ENCODE measurements around the gene ZNF212. TPM values are rescaled to one million over a fixed set of nuclear protein-coding genes. Genes with fewer than 3 reads are reported as not detected.

ZNF212 gene
- total RNA-seq, 1 experiment from 2014 or later, result 6.6 TPM

DNA sequence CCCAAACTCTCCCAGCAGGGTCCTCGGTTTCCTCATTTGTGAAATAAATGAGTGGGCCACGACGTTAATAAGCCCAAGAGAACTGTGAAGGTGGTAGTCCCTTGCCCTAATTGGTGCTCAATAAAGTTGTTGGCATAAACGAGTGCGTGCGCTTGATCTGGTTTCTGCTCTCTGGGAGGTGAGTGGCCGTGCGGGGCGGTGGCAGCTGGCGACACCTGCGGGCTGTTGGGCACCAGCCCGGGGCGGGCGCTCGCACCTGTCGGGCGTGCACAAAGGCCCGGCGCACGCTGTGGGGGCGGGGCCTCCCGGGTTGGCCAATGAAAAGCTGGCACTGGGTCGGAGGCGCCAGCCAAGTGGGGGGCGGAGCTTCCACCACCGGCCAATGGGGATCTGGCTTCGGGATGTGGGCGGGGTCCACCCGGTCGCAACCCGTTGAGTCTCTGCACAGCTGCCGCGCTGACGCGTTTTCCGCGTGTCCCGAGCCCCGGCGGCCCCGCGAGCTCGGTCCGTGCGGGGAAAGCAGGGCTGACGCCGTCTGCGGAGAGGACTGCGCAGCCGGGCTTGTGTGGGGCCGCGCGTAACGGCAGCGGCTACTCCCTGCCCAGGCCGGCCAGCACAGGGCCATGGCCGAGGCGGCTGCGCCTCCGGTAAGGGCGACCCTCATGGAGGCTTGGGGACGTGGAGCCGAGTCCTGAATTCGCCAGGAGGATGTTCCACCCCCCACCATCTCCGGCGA is 45.6 kb downstream of the ZNF212 start:
- DNase-seq (ENCODE audit: low read depth), result peak; percentile 86

DNA sequence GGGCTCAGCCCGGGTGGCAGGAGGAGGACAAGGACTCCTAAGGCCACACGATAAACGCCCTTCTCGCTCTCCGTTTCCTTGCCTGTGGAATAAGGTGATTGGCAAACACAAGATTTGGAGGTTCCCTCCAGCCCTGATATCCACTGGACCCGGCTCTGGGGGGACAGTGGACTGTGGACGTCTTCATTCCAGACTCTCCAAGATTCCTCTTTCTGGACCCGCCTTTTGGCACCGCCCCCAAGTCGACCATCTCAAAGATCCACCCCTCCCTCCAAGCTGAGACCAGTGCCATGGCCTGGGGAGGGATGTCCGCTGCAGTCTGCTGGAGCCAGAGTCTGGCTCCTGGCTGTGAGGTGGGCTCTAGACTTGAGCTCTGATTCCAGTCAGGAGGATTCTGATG is 46.2 kb downstream of the ZNF212 start:
- DNase-seq (ENCODE audit: low read depth), result peak; percentile 27

DNA sequence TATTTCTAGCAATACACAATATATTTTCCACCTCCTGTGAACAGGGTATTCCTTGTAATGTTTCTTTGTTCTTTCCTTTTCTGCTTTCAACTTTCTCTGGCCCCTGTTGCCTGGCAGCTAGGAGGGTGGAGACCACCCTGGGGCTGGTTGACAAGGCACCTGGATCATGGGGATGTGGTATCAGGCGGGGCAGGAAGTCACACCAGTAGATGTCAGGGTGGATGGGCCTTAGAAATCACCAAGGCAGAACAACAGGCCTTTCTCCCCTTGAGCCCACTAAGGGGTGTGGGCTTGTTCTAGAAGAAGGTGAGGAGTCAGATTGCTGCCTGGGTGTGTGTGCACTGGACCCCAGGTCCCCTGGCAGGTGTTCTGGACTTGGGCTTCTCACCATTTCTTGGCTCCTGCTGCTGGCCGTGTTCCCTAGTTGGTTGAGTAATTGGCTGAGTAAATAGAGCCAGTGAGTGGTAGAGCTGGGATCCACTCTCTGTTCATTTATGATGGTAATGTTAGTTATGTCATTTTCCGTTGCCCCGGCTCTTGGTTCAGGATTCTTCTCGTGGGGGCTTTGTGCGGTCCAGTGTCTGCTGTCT is 47.5 kb downstream of the ZNF212 start:
- DNase-seq (ENCODE audit: low read depth), result no peak

DNA sequence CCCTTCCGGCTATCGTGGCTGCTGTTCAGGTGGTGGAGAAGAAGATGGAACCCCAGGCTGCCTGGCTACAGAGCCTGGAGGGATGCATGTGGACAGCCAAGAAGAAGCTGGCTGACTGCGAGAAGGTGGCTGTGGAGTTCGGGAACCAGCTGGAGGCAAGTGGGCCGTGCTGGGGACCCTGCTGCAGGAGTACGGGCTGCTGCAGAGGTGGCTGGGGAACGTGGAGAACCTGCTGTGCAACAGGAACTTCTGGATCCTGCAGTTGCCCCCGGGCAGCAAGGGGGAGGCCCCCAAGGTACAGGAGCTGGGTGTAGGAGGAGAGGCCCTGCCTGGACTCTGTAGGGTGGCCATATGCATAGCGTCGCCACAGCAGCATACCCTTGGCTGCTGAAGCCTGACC is 48.2 kb downstream of the ZNF212 start:
- DNase-seq (ENCODE audit: low read depth), result no peak

DNA sequence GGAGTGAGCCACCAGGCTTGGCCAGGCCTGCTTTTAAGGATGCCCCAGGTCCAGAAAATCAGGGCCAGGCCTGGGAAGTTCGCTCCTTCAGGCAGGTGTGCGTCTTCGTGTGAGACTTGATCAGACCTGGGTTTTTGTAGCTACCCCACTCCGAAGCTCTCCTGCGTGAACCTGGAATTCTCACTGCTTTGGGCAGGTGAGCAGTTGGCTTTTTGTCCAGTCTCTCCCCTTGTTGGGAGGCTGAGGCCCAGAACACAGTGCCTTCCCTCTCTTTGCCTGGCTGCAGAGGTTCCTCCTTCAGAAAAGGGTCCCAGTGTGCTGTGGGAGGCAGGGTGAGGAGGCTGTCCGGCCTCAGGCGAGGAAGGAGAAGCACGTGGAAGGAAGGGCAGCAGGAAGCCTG is 49.8 kb downstream of the ZNF212 start:
- no peak for DNase-seq (ENCODE audit: low read depth)

DNA sequence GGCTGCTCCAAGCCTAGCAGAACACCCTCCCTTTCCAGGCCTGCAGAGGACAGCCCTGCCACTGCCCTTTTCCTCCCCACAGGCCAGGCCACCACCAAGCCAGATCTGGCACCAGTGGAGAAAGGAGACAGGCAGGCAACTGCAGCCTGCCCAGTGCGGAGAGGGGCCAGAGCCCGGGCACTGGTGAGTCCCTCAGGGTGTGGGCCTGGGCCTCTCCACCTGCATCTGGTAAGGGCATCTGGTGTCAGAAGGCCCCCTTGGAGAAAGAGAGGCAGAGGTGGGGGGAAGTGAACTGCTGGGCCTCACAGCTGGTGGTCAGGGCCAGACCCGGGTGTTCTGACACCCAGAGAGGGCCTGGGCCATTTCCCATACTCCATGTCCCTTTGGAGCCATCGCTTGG is 50.4 kb downstream of the ZNF212 start:
- no peak for DNase-seq (ENCODE audit: low read depth)

DNA sequence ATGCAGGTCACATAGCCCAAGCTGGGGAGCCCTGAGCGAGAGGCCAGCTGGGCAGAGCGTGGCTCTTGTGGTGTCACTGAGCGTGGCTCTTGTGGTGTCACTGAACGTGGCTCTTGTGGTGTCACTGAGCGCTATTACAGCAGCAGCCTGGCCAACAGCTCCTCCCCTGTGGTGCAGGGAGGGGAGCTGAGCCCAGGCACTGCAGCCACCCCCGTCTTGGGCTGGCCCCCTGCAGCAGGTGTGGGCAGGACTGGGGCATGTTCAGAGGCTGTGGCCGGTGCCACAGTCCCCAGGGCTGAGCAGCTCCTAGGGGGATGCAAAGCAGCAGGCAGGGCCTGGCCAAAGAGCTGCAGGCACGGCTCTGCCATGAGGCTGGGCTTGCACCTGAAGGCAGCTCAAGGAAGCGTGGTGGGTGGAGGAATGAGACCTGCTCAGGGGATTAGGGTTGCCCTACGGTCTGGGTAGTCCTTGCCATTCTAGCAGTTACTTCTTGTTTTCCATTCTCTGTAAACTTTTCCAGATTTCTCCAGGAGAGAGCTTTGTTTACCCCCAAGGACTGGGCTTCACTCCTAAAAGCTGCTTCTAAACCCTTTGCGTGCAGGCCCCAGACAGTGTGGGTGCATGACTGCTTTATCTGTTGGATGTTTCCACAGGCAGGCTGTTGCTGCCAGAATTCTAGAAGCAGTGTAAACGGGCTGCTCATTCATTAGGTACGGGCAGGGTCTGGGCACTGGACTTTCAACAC is 51.8 kb downstream of the ZNF212 start:
- DNase-seq (ENCODE audit: low read depth), result no peak

DNA sequence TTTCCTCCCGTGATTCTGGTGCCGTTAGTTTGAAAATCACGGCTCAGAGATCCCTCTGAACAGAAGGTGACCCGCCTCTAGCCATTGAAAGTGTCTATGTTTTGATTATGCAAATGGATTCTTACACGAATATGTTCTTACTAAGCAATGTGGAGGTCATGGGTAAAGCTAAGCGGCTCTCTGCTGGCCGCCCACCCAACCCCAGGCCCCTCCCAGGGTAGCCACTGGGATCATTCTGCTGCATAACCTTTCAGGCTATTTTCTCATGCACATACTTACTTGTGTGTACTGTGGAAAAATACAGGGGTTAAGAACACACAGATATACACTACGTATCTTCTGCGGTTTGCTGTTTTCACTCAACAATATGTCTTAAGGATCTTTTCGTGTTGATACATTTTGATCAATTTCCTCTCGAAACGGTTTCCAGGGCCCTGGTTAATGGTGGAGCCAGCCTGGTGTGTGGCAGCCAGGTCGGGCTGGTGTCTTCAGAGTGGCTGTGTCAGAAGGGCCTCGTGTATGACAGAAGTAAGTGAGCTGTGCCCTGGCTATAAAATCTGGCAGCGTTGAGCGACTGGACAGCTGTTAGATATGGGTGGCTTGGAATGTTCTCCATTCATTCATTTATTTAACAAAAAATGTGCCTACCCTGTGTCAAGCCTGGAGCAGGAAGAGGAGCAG is 52.5 kb downstream of the ZNF212 start:
- DNase-seq (ENCODE audit: low read depth), result peak; percentile 30

DNA sequence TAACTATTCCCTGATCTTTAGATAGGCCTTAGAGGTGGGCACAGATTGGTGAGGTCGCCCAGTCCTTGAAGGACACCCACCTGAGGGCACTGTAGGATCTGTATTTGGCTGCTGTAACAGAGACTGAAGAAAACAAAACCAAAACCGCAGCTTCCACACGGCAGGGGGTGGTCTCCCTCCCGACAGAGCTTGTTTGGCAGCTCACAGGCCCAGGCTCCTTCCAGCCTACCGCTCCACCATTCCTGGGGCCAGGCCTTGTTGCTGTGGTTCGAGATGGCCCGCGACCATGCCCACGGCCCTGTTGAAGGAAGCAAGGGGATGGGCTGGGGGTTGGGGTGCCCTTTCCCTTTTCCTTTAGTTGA is 53.0 kb downstream of the ZNF212 start:
- peak; percentile 12 for DNase-seq (ENCODE audit: low read depth)

DNA sequence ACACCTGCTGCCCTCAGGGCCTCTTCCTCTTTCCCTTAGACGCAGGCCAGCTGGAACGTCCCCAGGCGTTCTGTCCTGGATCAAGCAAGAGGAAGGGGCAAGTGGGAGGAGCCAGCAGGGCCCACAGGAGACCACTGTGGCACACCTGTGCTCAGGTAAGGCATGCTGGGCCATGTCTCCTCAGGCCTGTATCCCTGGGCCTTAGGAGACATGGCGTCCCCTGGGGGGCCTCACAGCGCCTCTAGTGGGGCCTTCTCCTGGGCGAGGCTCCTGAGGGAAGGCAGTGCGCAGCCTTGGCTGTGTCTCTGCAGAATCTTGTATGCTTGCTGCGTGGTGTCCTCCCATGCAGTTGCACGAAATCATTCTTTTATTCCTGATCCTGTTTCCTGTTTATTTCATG is 53.9 kb downstream of the ZNF212 start:
- DNase-seq (ENCODE audit: low read depth), result no peak

DNA sequence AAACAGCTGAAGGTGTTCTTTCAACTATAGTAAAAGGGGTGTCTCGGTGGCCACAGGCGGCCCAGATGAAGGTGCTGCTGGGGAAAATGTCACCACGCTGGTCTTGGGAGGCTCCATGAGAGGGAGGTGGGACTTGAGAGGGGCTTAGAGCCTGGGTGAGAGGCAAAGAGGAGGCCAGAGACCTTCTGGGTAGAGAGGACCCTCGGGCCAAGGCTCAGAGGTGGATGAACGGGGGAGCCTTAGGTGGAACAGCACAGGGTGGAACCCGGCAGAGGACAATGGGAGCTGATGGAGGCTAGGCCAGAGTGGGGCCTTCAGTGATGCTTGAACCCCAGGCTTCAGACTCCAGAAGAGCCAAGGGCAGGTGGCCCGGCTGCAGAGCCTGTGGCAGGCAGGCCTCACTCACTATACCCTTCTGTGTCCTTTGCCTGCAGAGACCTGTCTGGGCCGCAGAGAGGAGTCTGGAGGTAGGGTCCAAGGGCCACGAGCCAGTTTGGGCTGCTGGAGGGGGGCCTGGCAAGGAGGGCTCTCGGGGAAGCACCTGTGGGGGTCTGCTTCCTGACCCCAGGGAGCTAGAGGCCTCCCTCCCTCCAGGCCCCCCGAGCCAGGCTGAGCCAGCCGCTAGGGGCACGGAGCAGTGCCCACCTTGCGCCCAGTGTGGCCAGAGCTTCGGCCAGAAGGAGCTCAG is 54.6 kb downstream of the ZNF212 start:
- no peak for DNase-seq (ENCODE audit: low read depth)

DNA sequence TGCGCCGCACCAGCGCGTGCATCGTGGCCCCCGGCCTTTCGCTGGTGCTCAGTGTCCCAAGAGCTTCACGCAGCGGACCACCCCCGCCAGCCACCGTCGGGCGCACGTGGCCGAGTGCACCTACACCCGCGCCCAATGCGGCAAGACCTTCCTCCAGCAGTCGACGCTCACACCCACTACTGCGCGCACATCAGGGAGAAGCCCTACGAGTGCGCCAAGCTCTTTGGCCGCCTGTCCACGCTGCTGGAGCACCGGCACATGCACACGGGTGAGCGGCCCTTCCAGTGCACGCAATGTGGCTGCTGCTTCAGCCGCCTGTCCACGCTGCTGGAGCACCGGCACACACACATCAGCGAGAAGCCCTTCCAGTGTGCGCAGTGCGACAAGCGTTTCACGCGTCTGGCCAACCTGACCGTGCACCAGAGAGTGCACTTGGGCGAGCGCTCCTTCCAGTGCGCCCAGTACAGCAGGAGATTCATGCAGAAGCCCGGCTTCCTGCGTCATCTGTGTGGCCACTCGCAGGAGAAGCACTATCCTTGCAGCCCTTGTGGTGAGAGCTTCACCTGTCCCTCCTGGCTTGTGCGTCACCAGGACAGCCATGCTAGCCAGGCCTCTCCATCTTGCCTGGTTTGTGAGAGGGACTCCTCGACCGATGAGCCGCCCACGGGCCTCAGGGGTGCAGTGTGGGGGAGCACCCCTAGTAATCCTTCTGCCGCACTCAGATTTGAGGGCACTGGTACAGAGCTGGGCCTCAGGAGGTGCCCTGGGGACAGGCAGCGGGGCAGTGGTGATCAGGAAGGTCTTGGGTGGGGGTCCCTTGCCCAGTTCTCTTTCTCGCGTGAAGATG is 55.4 kb downstream of the ZNF212 start:
- DNase-seq (ENCODE audit: low read depth), result no peak

DNA sequence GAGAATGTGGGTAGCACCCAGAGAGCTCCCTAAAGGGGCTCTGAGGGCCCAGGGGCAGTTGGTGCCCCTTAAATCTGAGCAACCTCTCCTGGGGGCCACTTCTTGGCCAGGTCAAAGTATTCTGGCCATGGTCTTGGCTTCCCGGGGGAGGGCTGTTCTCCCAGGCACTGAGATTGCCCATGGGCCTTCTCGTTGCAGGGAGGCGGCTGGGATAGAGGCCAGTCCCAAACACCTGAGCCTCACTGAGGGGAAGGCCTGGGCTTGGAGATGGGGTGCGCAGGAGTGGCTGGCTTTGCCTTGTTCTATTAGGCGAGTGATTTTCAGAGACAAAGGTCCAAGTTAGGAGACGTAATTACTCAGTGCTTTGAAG is 56.0 kb downstream of the ZNF212 start:
- DNase-seq (ENCODE audit: low read depth), result no peak

DNA sequence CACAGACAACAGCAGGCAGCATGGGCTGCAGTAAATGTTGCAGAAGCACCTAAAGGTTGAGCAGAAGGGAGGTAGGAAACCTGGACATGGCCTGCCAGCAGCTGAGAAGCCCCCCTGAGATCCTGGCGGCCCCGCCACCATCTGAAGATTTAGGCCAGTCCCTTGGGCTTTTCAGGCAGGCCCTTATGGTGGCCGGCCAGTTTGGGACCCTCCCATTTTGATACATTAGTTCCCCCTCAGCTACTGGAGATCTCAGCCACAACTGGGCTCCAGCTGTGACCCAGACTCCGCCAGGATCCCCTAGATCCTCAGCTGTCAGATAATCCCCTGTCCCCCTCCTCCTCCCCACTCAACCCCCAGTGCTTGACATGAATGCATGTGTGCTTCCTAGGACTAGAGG is 56.9 kb downstream of the ZNF212 start:
- no peak for DNase-seq (ENCODE audit: low read depth)

DNA sequence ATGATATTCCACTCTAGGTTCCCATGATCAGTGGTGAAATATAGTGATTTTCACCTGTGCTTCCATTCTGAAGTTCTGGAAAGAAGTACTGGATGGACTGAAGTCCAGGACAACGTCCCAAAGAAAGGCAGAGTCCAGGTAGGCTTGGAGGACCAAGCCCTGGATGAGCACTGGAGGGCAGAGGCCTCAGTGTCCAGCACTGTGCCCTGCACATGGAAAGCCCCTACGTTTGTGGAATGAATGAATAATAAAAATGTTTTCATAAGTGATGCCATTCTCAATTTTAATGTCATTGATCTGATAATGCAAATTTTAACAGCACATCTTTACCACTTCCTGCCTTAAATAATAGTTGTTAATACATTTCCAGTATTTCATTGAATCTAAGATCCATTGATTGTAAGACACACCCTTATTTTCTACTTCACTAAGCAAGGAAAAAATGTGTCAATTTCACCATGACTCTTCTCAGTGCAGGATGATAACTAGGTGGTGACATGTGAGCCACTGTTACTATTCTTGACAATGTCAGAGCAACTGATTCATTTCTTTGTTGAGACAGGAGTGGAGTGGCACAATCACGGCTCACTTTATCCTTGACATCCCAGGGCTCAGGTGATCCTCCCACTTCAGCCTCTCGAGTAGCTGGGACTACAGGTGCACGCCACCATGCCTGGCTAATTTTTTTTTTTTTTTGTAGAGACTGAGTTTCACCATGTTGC is 57.7 kb downstream of the ZNF212 start:
- DNase-seq (ENCODE audit: low read depth), result no peak

DNA sequence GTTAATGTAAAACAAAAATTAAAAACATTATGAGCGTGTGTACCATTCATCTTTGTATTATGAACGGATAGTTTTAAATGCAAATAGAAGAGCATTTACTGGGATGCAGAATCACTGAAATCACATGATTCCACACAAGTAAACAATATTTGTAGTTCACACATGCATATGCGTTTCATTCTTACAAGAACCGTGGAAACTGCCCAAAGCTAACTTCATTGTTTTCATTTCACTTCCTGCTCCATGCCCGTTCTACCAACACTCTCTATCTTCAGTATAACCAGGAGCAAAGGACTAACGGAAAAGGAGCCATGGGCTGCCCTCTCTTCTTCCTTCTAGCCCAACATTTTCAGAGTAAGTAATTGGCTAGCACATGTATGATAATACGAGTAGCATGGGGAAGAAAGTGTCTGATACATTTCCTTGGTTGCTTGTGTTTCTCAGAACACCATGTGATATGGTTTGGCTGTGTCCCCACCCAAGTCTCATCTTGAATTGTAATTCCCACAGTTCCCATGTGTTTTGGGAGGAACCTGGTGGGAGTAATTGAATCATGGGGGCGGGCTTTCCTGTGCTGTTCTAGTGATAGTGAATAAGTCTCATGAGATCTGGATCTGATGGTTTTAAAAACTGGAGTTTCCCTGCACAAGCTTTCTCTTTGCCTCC is 61.3 kb downstream of the ZNF212 start:
- DNase-seq (ENCODE audit: low read depth), result no peak

DNA sequence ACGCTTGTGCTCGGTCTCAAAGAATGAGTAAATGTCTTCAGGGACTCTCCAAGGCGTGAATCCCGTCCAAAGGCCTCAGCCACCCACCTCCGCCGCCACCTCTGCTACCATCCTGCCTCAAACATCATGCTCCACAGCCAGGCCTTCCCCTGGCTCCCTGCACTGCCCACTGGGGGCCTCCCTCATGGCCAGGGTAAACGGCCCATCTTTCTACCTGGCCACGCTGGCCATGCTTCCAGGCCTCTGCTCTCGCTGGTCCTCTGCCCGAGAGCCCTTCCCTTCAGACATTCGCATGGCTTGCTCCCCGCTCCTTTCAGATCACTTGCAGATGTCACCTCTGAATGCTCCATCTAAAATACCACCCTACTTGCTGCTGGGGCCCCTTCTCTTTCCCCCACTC is 62.8 kb downstream of the ZNF212 start:
- no peak for DNase-seq (ENCODE audit: low read depth)

DNA sequence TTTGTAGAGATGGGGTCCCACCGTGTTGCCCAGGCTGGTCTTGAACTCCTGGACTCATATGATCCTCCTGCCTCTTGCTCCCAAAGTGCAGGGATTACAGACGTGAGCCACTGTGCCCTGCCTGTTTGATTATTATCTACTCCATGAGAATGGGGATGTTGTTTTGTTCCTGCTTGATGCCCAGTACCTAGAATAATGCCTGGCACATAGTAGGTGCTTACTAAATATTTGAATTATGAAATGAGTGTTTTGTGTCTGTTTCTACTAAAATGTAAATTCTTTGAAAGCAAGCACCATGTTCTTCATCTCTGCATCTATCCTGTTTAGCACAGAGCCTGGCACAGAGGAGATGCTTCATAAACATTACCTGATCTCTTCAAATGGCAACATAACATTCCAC is 63.4 kb downstream of the ZNF212 start:
- DNase-seq (ENCODE audit: low read depth), result no peak

DNA sequence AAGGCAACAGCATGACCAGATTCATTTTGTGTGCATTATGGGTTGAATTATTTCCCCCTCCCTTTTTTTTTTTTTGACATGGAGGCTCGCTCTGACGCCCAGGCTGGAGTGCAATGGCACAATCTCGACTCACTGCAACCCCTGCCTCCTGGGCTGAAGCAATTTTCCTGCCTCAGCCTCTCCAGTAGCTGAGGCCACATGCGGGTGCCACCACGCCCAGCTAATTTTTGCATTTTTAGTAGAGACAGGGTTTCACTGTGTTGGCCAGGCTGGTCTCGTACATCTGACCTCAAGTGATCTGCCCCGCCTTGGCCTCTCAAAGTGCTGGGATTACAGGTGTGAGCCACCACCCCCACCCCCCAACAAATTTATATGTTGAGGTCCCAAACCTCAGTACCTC is 64.6 kb downstream of the ZNF212 start:
- DNase-seq (ENCODE audit: low read depth), result no peak
